ENCODE data around the gene CAPZB. TPM values are rescaled to one million over a fixed set of nuclear protein-coding genes. Genes with fewer than 3 reads are reported as not detected.

Gene CAPZB
- total RNA-seq, 4 donors from 2014 or later: 58.2 to 109 (median 96.7) TPM

- H3K4me1 ChIP-seq: peaks cover 0 to 40% (median 3%) of the 10 kb centered on the region in 4 donors
- H3K27ac ChIP-seq: no peak overlapping the region
- peaks cover 0 to 84% (median 10%) of the 10 kb centered on the region in 3 donors for H3K36me3 ChIP-seq
- WGBS, 2 donors: 83 to 84% methylated on average over 15 of the region's 15 CpGs
- no peaks in the 10 kb centered on the region for H3K9me3 ChIP-seq
- TF ChIP-seq POLR2A (IDR thresholded peaks at IDR 0.05): no peak
- no peak for TF ChIP-seq EP300 (IDR thresholded peaks at IDR 0.05)
- TF ChIP-seq, protein P1, sequence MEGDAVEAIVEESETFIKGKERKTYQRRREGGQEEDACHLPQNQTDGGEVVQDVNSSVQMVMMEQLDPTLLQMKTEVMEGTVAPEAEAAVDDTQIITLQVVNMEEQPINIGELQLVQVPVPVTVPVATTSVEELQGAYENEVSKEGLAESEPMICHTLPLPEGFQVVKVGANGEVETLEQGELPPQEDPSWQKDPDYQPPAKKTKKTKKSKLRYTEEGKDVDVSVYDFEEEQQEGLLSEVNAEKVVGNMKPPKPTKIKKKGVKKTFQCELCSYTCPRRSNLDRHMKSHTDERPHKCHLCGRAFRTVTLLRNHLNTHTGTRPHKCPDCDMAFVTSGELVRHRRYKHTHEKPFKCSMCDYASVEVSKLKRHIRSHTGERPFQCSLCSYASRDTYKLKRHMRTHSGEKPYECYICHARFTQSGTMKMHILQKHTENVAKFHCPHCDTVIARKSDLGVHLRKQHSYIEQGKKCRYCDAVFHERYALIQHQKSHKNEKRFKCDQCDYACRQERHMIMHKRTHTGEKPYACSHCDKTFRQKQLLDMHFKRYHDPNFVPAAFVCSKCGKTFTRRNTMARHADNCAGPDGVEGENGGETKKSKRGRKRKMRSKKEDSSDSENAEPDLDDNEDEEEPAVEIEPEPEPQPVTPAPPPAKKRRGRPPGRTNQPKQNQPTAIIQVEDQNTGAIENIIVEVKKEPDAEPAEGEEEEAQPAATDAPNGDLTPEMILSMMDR (IDR thresholded peaks at IDR 0.05): no peak
- H3K27me3 ChIP-seq: no peaks in the 10 kb centered on the region
- no peak for DNase-seq (ENCODE audit: low spot score in 2 of 2)
- no peak overlapping the region for H3K4me3 ChIP-seq
Observed at GRCh38 chr1:19348441-19349198, 136.7 kb downstream of the CAPZB start.

DNA sequence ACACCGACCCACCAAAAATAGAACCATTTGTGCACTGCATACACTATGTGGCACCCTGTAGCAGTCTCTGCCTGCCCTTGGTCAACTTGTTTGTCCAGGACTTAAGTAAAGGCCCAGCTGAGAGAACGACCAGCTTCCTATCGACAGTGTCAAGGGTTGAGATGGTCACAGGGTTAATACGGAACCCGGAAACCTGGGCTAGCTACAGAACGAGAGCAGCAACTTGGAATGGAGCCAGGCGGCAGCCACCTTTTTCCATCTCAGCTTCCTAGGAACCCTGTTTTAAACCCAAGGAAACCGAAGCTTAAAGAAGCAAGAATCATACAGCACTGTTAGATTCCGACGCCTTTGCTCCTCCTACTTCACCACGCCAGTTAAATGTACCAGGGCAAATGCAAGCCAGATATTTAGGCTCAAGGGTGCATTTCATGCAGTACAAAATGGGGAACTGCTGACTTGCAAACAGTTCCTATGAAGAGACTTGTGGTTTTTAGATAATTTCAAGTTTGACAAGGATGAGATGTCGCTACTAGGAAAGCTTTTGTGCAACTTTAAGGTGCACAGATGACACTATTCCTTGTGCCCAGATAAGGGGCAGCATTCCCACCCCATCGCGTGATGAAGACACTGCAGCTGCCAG lies 137.7 kb downstream of the CAPZB start:
- Histone ChIP-seq H3K36me3 (peaks cover 0 to 84% (median 8%) of the 10 kb centered on the region in 3 donors), H3K4me1 (peaks cover 0 to 40% (median 7%) of the 10 kb centered on the region in 4 donors)
- WGBS, 2 donors: 69 to 79% methylated on average over 14 of the region's 14 CpGs

GRCh38 chr1:19346026-19346425 lies 139.3 kb downstream of the CAPZB start:
- 74 to 81% methylated on average over 6 of the region's 6 CpGs for WGBS, 2 donors
- Histone ChIP-seq H3K27ac (no peak overlapping the region), H3K4me1 (peaks cover 0 to 40% (median 7%) of the 10 kb centered on the region in 4 donors)

More for the DNA sequence above, 137.7 kb downstream of the CAPZB start:
- Histone ChIP-seq H3K27me3 (no peaks in the 10 kb centered on the region), H3K4me3 (no peak overlapping the region), H3K9me3 (no peaks in the 10 kb centered on the region), H3K27ac (no peak overlapping the region)
- TF ChIP-seq POLR2A (IDR thresholded peaks at IDR 0.05) (no peak), EP300 (IDR thresholded peaks at IDR 0.05) (no peak)
- TF ChIP-seq, protein P1 (IDR thresholded peaks at IDR 0.05): no peak
- DNase-seq (ENCODE audit: low spot score in 2 of 2): no peak

GRCh38 chr1:19345391-19345790 lies 139.9 kb downstream of the CAPZB start:
- H3K4me1 ChIP-seq: peaks cover 0 to 42% (median 7%) of the 10 kb centered on the region in 4 donors
- no peak overlapping the region for H3K27ac ChIP-seq
- WGBS, 2 donors: 80 to 91% methylated on average over 4 to 8 of the region's 8 CpGs
- no peak overlapping the region for H3K4me3 ChIP-seq
- H3K27me3 ChIP-seq: no peaks in the 10 kb centered on the region
- H3K36me3 ChIP-seq: peaks cover 0 to 79% (median 8%) of the 10 kb centered on the region in 3 donors
- TF ChIP-seq, protein P1 (IDR thresholded peaks at IDR 0.05): no peak
- TF ChIP-seq POLR2A (IDR thresholded peaks at IDR 0.05) (no peak), EP300 (IDR thresholded peaks at IDR 0.05) (no peak)
- DNase-seq (ENCODE audit: low spot score in 2 of 2): no peak
- H3K9me3 ChIP-seq: no peaks in the 10 kb centered on the region

More at GRCh38 chr1:19346026-19346425, 139.3 kb downstream of the CAPZB start:
- DNase-seq (ENCODE audit: low spot score in 2 of 2): no peak
- H3K36me3 ChIP-seq: peaks cover 0 to 82% (median 8%) of the 10 kb centered on the region in 3 donors
- no peaks in the 10 kb centered on the region for H3K9me3 ChIP-seq
- H3K27me3 ChIP-seq: no peaks in the 10 kb centered on the region
- no peak overlapping the region for H3K4me3 ChIP-seq
- TF ChIP-seq EP300 (IDR thresholded peaks at IDR 0.05): no peak
- TF ChIP-seq POLR2A (IDR thresholded peaks at IDR 0.05): no peak
- TF ChIP-seq, protein P1 (IDR thresholded peaks at IDR 0.05): no peak

DNA sequence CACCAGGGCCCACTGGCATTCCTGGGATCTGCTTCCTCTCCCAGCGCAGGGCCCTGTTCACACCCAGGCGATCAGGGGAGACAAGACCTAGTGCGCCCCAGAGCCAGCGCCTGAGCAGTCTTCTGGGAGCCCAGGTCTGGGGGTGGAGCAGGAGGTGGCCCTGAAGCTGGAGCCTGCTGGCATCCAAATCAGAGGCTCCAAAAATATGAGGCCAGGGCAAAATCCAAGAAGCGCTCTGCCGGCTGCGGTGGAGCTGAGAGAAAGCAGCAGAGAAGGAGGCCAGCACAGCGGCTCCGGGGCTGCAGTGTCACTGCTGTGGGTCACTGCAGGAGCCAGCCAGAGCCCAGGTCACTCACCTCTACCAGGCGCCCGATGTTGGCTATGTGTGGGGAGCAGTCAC lies 140.5 kb downstream of the CAPZB start:
- TF ChIP-seq POLR2A (IDR thresholded peaks at IDR 0.05) (no peak), EP300 (IDR thresholded peaks at IDR 0.05) (no peak)
- TF ChIP-seq, protein P1 (IDR thresholded peaks at IDR 0.05): no peak
- Histone ChIP-seq H3K27ac (peak overlapping the region in 2 of 4 donors; percentile 50 to 74), H3K36me3 (peaks cover 0 to 79% (median 8%) of the 10 kb centered on the region in 3 donors), H3K4me3 (no peak overlapping the region), H3K9me3 (no peaks in the 10 kb centered on the region), H3K27me3 (no peaks in the 10 kb centered on the region), H3K4me1 (peaks cover 0 to 42% (median 7%) of the 10 kb centered on the region in 4 donors)
- WGBS, 2 donors: 93 to 94% methylated on average over 11 of the region's 11 CpGs
- DNase-seq (ENCODE audit: low spot score in 2 of 2): no peak
